ENCODE measurements around the gene DNER.

- no peak for TF ChIP-seq CTCF (IDR thresholded peaks at IDR 0.05)
- no peak for TF ChIP-seq ERG (CRISPR knock-in tag; IDR thresholded peaks at IDR 0.05)
- TF ChIP-seq ETV6 (CRISPR knock-in tag; IDR thresholded peaks at IDR 0.05) = no peak
- no peak for TF ChIP-seq ATF3 (CRISPR knock-in tag; conservative IDR thresholded peaks at IDR 0.05)
- TF ChIP-seq TCF7 (CRISPR knock-in tag; IDR thresholded peaks at IDR 0.05; ENCODE audit: low read depth) = no peak
- TF ChIP-seq IRF1 (CRISPR knock-in tag; IDR thresholded peaks at IDR 0.05) = no peak
- no peak for TF ChIP-seq JUN (CRISPR knock-in tag; IDR thresholded peaks at IDR 0.05)
- no peak for TF ChIP-seq USF2 (CRISPR knock-in tag; IDR thresholded peaks at IDR 0.05)
- TF ChIP-seq ZNF512 (CRISPR knock-in tag; IDR thresholded peaks at IDR 0.05; ENCODE audit: borderline replicate concordance) = no peak
- no peak for TF ChIP-seq MAX (CRISPR knock-in tag; IDR thresholded peaks at IDR 0.05)
- no peak for TF ChIP-seq SP1 (CRISPR knock-in tag; conservative IDR thresholded peaks at IDR 0.05)
- TF ChIP-seq CBFB (CRISPR knock-in tag; IDR thresholded peaks at IDR 0.05; ENCODE audit: low read depth) = no peak
- TF ChIP-seq ATF2 (CRISPR knock-in tag; IDR thresholded peaks at IDR 0.05; ENCODE audit: borderline replicate concordance, low read depth) = no peak
- no peak for TF ChIP-seq E2F5 (CRISPR knock-in tag; IDR thresholded peaks at IDR 0.05)
These were observed 47.5 kb downstream of the DNER start for GRCh38 chr2:229666811-229667210.

All from WTC11 (cell line).